NCI-H2029 treated with DMSO at 0.1 percent for 48 hours (cell line): ENCODE measurements around the gene KRT27.
"Not testable (repeated sequence)": the region's sequence is repeated elsewhere in the genome, so short reads cannot be mapped to it uniquely, and the experiment has no call there.

ENCODE experiments used
- DNase-seq: peaks from one replicate; lab custom pipeline; 2025; lab: John Stamatoyannopoulos, UW

Gene KRT27

GRCh38 chr17:40782450-40782849 is at the start of gene KRT27:
TSS of gene KRT27 (minus strand) at chr17:40782550. CDS start at chr17:40782493, 57 bp downstream.
- DNase-seq = no peak

- no peak for DNase-seq
These were observed 47.9 kb upstream of the KRT27 start for GRCh38 chr17:40830085-40830776.

- DNase-seq = no peak
These were observed 46.2 kb upstream of the KRT27 start for GRCh38 chr17:40828454-40829044.

GRCh38 chr17:40827746-40828453 is 45.5 kb upstream of the KRT27 start:
- DNase-seq = no peak

- no peak for DNase-seq
These were observed 43.2 kb upstream of the KRT27 start for GRCh38 chr17:40825599-40825998.

- DNase-seq = no peak
These were observed 41.9 kb upstream of the KRT27 start for GRCh38 chr17:40824015-40824832.

- no peak for DNase-seq
These were observed 39.9 kb upstream of the KRT27 start, which contains the start of gene KRT10 for GRCh38 chr17:40822132-40822812. TSS of gene KRT10 (minus strand) at chr17:40822614. CDS start at chr17:40822585, 29 bp downstream.

GRCh38 chr17:40821536-40821935 is 39.2 kb upstream of the KRT27 start:
- no peak for DNase-seq

GRCh38 chr17:40820228-40820838 is 38.0 kb upstream of the KRT27 start:
- no peak for DNase-seq

- no peak for DNase-seq
These were observed 37.3 kb upstream of the KRT27 start for GRCh38 chr17:40819528-40820125.

- DNase-seq = no peak
These were observed 36.6 kb upstream of the KRT27 start for GRCh38 chr17:40818733-40819527.

- no peak for DNase-seq
These were observed 36.0 kb upstream of the KRT27 start for GRCh38 chr17:40818343-40818732.

- no peak for DNase-seq
These were observed 34.8 kb upstream of the KRT27 start for GRCh38 chr17:40817103-40817682.

- DNase-seq = no peak
These were observed 34.2 kb upstream of the KRT27 start for GRCh38 chr17:40816569-40816968.

GRCh38 chr17:40815381-40815780 is 33.0 kb upstream of the KRT27 start:
- DNase-seq = no peak

GRCh38 chr17:40814657-40815056 is 32.3 kb upstream of the KRT27 start:
- DNase-seq = not testable (repeated sequence)

GRCh38 chr17:40813804-40814203 is 31.5 kb upstream of the KRT27 start:
- DNase-seq = no peak

GRCh38 chr17:40812639-40813038 is 30.3 kb upstream of the KRT27 start:
- DNase-seq = no peak

- DNase-seq = no peak
These were observed 28.1 kb upstream of the KRT27 start for GRCh38 chr17:40810494-40810893.
